GM21390 (cell line): ENCODE data around the gene OSBPL5.
"Not testable (repeated sequence)": the region's sequence is repeated elsewhere in the genome, so short reads cannot be mapped to it uniquely, and the experiment has no call there.

Experiments used
- ATAC-seq: cut with Tn5 transposase; IDR thresholded peaks from one replicate; pipeline ENCODE4 v1.9.1; 2021; ENCODE audit not compliant: unreplicated experiment

The OSBPL5 gene

DNA sequence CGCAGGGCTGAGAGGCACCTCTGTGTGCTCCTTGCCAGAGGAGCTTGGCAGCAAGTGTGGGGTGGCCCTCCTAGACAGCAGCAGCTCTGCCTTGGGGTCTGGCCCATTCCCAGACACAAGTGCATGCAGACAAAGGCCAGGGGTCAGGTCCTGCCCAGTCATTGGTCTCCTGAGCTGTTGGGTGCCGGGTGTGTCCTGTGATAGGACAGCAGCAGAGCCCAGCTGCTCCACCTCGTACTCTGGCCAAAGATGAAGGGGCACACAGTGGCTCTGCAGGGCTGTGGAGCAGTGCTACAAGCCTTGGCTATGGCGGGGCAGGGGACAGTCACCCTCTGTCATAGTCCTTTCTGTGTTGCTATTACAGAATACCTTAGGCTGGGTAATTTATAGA is 17.3 kb upstream of the OSBPL5 start:
- ATAC-seq, result no peak

DNA sequence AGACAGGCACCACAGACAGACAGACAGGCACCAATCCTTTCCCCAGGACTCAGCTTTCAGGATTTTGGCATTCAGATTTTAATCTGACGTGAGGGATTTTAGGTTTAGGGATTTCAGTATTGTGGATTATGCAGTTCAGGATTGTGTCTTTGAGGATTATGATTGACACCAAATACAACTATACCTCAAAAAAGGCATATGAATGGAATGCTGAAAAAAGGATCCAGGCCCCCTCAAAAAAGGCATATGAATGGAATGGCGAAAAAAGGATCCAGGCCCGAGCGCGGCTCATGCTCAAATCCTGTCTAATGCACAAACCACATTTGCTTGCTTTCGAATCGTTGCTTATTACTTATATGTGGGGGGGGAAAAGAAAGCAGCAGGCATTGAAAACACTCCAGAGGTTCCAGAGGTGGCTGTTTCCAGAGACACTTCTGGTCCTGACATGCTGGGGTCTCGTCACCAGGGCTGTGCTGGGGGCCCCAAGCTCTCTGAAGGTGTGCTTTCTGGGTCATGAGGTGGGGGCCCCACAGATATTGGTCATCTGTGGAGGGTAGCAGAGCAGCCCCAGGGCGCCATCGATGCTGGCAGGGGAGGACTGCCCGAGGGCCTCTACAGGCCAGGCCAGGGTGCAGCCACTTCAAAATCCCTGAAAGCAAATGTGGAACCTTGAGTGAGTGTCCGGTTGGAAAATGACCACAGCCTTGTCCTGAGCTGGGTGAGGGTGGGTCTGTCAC is 16.8 kb upstream of the OSBPL5 start:
- no peak for ATAC-seq

DNA sequence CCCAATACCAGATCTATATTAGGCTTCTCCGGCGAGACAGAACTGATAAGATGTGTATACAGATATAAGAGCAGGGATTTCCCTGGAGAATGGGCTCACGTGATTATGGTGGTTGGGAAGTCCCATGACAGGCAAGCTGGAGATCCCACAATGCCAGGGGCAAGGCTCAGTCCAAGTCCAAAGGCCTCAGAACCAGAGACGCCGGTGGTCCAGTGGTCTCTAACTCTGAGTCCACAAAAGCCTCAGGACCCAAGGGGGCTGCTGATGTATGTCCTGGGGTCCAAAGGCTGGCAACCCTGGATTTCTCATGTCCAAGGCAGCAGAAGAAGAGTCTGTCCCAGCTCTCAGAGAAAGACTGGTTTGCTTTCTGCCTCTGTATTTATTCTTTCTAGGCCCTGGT is 15.8 kb upstream of the OSBPL5 start:
- no peak for ATAC-seq

DNA sequence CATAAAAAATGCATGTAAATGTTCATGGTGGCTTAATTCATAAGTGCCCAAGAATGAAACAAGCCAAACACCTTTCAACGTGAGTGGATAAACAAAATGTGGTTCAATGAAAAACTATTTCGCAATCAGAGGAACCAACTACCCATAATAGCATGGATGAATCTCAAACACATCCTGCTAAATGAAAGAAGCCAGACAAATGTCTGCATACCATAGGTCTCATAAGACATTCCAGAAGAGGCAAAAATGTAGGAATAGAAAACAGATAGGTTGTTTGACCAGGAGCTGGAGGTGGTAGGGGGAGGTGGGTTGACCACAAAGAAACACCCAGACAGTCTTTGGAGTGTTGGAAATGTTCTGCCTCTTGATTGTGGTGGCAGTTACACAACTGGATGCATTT is 13.2 kb upstream of the OSBPL5 start:
- no peak for ATAC-seq

DNA sequence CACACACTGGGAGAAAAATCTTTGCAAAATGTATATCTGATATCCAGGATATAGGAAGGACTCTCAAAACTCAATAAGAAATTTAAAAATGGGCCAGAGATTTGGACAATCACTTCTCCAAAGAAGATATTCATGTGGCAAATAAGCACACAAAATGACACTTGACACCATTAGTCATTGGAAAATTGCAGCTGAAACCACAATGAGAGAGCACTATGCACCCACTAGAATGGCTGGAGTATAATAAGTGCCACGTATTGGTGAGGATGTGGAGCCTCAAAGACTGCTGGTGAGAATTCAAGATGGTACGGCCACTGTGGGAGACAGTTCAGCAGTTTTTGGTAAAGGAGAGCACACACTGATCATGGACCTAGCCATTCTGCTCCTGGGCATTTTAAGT is 12.8 kb upstream of the OSBPL5 start:
- no peak for ATAC-seq

DNA sequence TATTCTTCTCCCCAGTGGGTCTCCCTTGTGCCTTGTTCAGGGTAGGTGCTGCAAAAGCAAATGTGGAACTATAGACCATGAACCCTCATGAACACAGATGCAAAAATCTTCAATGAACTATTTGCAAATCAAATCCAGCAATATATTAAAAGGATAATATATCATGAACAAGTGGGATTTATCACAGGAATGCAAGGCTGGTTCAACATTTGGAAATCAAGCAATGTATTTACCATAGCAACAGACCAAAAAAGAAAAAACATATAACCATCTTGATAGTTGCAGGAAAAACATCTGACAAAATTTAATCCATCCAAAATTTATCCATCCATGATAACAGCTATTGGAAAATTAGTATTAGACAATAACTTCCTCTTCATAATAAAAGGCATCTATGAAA is 11.4 kb upstream of the OSBPL5 start:
- ATAC-seq, result no peak

DNA sequence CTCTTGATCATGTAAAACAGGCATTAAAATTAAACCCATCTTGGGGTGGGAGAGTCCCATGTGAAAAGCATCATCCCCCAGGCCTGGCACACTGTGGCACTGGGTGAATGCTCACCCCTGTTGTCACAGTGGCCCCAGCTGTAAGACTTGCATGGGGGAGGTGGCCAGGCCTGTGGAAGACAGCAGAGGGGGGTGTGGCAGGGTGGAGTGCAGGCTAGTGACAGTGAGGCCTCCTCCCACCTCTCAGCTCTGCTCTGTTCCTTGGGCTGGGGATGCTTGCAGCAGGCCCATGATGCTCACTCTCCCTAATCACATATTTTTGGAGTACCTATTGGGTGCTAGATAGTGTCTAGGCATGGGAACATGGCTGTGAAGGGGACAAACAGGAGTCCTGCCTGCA is 10.1 kb upstream of the OSBPL5 start:
- ATAC-seq, result no peak

DNA sequence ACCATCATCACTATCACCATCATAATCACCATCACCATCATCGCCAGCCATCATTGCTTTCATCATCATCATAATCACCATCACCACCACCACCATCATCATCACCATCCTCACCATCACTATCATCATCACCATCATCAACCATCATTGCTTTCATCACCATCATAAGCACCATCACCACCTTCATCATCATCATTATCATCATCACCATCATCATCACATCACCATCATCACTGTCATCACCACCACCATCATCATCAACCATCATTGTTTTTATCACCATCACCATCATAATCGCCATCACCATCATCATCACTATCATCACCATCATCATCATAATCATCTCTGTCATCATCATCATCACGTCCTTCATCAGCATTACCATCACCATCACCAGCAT is 9.3 kb upstream of the OSBPL5 start:
- ATAC-seq, result no peak

DNA sequence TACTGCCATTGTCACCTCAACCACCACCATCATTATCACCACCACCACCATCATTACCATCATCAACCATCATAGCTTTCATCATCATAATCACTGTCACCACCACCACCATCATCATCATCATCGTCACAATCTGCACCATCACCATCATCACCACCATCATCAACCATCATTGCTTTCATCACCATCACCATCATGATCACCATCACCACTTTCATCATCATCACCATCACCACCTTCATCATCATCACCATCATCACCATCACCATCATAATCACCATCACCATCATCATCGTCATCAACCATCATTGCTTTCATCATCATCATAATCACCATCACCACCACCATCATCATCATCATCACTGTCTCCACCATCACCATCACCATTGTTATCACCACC is 8.7 kb upstream of the OSBPL5 start:
- ATAC-seq, result no peak

DNA sequence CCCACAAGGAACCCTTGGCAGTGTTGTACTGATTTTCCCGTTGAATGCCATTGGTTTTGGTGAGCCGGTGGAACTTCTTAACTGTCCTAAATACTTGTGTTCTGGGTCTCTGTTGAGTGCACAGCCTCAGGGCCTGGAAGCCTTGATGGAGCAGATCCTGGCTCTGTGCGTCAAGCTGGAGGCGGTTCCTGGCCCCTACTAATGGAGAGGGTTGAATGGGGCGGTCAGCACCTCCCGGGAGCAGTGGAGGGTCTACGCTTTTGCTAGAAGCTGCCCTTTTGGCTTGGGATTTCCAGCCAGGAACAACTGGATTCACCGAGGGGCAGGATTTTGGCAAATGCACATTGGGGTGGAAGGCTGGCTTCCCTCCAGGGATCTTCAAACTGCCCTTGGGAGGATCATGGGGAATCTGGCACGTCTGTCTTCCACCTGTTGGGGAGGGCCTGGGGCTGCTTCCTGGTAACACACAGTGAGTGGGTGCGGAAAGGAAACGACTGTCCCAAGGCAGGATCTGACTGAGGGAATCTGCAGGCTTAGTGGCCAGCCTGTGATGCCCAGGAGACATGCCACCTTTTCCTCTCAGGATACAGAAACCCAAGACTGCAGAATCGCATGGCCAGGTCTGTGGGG is 6.9 kb upstream of the OSBPL5 start:
- no peak for ATAC-seq

DNA sequence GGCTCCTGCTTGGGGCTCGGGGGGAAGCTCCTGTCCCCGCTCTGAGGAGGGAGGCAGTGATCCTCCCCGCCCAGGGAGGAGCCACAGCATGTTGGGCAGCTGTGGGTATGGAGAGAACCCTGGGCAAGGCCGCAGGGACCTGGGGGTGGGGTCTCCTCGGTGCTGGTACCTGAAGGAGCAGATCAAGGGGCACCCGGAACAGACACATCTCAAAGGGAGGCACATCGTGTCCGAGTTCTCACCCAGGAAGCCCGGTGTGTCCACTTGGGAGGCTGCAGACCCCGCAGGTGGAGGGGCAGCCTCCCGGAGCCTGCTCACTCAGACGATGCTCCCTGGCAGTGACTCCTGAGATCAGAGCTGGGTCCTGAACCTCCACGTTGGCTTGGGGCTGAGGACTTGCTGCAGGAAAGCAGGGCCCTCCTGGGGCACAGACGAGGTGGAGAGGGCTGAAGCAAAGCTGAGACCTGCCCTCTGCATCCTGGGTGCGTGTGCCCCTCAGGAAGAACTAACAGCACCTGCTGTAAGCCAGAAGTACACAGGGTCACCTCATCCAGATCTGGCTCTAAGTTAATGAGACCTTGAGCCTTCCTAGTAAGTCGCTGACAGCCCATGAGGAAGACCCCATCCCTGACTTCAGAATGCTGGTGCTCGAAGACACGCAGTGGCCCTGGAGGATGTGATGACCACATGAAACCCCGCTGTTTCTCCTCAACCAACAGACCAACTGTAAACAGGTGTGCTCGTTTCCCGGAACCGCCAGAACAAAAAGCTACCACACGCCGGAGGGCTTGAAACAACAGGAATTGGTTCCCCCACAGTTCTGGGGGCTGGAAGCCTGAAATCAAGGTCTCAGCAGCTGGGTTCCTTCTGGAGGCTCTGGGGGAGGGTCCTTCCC is 5.9 kb upstream of the OSBPL5 start:
- ATAC-seq, result no peak

DNA sequence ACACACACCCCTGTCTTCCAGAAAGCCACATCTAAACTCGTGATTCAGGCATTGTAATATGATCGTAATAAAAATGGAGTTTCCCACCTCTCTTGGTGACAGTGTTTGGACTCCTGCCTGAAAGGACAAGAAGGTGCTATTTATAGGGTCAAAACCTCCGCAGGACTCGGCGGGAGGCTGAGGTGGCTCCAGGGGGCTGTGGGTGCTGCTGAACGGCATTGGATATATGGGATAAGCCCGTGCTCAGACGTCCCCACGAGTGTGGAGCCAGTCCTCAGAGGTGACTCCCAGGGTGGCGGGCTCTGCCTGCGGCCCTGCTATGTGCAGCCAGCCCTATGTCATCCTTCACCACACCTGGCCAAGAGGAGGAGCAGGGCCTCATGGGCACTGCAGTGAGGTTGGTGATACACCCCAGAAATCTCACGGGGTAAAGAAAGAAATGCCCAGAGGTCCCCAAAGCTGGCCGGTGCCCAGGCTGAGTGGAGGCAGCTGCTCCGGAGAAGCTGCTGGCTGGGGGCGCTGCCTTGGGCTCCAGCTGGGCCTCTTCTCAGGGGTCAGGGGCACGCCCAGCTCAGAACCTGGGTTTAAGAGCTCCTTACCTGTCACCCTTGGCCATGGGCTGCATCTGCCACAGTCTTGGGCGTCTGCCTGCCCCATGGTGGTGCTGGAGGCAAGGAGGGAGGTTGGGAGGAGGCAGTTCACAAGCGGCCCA is 5.1 kb upstream of the OSBPL5 start:
- ATAC-seq, result no peak

DNA sequence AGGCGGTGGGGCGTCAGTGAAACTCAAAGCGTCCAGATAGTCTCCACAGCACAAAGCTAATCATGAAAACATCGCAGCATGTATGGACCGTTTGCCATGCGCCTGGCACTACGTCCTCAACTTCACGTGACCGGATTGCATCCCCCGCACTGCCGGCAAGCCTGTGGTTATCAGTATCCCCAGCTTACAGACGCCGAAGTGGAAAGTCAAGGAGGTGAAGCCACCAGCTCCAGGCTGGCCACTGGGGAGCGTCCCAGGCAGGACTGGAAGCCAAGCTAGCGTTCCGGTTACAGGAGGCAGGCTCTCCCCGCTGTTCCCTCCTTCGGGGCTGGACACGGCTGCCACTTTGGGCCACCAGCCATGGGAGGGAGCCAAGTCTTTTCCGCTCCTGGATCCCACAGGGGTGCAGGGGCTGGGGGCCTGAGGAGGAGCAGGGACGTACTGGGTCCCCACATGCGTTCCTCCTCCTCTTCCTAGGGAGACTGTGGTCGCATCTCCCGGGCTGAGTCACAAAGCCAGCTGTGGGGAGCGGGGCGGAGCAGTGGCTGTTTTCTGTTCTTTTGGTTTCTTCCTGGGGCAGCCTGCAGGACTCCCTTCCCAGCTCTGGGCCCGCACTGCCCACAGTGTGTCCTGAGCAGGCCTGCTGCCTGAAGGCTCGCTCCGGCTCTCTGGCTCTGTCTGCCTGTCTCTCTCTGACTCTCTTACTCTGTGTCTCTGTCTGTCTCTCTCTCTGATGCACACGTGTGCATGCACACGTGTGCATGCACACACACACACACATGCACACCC is 4.3 kb upstream of the OSBPL5 start:
- no peak for ATAC-seq

DNA sequence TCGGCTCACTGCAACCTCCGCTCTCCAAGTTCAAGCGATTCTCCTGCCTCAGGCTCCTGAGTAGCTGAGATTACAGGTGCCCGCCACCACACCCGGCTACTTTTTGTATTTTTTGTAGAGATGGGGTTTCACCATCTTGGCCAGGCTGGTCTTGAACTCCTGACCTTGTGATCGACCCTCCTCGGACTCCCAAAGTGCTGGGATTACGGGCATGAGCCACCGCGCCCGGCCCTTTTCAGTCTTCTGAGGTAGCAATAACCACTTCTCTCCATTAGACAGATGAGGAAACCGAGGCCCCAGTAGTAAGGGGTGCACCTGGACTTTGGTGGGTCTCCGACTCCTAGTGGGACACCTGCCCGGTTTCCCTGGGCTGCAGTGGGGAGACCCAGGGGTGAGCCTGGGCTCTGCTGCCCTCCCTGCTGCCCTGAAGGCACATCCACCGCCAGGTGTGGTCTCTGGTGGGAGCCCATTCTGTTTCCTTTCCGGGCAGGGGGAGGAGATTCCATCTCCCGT is 3.7 kb upstream of the OSBPL5 start:
- not testable (repeated sequence) for ATAC-seq

DNA sequence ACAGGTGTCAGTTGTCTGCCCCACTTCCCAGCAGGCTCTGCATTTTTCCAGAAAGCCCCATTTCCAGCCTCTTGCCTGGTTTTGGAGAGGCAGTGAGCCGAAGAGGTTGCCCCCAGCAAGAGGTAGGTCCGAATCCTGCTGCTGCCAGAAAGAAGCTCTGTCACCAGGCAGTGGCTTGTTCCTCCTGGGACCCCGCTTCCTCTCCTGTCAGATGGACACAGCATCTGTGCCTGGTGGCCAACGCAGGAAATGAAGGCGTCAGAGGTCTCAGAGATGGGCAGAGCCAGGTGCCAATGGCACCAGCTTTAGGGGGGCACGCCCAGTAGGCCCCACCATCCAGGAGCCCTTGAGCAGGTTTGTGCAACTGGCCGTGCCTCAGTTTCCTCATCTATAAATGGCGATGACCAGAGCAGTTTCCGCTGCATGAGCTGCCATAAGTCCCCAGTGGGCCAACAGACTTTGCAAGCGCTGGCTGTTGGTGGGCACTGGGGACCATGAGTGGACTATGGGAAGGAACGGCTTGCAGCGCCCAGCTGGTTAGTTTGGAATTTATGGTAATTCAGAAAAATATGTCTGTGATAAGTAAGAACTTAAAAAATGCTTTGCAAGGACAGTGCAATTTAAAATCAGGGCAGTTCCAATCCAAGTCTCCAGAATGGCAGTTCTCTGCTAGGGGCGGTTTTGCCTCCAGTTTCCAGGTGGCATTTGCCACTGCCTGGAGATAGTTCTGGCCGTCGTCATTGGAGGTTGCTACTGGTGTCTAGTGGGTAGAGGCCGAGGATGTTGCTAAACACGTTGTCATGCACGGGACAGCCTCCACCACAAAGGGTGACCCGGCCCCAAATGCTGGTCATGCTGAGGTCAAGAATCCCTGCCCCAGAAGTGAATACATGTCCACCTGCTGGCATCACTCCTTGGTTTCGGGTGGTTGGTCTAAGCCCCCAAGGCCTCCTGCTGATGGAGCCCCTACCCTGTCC is 2.3 kb upstream of the OSBPL5 start:
- no peak for ATAC-seq

DNA sequence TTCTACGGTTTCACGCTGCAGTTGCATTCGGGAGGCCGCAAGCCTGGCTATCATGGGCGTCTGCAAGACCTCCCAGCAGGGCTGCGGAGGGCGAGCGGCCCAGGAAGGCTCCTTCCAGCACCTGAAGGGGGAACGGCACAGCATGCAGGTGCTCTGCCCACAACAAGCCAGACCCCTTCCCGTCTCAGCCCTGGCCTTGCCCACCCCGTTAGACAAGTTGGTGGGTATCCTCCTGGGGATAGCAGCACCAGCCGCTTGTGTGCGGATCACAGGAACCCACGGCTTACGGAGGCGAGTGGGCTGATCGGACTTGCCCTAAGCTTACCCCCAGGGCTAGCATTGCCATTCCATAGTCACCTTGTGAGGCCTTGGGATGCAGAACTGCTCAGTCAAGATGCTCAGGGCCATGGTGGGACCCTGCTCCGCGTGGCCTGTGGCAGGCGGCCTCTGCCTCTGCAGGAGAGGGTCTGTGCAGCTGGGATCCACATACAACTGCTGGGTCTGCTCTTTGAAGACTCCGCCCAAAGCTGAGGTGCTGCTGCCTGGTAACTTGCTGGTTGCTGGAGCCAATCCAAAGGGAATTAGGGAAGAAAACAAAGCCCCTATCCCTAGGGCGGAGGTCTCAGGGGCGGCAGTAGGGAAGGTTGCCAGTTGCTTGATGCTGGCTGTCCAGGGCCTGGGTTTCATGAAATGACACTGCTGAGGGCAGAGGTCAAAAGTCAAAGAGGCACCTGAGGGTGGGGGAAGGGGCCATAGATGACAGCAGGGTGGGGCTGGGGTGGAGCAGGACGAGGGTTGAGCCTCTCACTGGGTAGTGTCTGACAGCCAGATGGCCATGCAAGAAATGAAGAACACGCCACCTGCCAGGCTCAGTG is 1.4 kb upstream of the OSBPL5 start:
- ATAC-seq, result no peak

DNA sequence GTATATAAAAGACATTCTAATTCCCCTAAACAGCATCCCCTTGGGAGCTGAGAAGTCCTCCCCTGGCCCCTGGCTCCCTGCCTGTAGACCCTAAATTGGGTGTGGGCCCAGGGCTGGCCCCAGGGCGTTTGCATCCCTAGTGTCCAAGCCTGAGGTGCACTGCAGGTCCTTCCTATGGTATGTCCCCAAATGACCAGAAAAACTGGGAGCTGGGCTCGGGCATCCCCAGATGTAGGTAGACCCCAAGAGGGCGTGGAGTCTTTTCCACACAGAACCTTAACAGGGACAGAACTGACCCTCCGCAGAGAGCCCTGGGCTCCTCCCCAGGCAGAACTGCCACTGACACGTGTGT is 782 bp upstream of the OSBPL5 start:
- ATAC-seq, result no peak

DNA sequence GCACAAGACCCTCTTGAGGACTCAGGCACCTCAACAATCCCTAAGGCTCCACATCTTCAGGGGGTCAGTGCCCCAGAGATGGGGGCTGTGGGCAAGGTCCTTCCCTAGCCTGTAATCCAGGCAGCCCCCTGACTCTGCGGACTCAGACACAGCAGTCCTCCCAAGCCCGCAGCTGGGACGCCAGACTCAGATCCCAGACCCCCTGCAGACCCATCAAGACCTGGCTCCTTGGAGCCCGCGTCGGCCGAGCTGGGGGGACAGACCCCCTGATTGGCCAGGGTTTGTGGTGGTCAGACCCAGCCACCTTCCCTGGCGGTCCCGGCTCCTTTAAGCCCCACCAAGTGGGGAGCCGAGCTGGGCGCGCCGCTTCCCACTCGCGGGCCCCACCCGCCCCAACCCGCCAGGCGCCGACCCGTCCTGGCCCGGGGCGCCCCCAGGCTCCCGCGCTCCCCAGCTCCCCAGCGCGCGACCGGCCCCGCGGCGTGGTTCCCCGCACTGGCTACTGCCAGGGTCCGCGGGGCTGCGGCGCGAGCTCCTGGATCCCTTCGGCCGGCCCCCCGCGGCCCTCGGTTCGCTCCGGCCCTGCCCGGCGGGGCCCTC is 458 bp downstream of the OSBPL5 start:
- no peak for ATAC-seq
